Astrocyte of the cerebellum (primary cell): ENCODE data around the gene DRGX.

Source experiments
- DNase-seq: peaks from one replicate; pipeline ENCODE4 v3.0.0-alpha.2; 2011; ENCODE audit warnings: low read depth
- H3K4me3 ChIP-seq: 2 replicates; pipeline ENCODE4 v1.5.1; 2011; ENCODE audit warnings: mild to moderate bottlenecking, low read depth, low read length, moderate library complexity
- in situ Hi-C: cut with HindIII; loops from 2 replicates; pipeline ENCODE4 v1.10.0; 2017; ENCODE audit warnings: low sequenced_read_pairs
- TF ChIP-seq, protein P1 (sequence below): IDR thresholded peaks from 2 replicates; pipeline ENCODE4 v1.5.1; 2012; ENCODE audit warnings: low read length, low read depth, moderate library complexity, mild to moderate bottlenecking; ENCODE audit errors: missing control alignments

DRGX gene

DNA sequence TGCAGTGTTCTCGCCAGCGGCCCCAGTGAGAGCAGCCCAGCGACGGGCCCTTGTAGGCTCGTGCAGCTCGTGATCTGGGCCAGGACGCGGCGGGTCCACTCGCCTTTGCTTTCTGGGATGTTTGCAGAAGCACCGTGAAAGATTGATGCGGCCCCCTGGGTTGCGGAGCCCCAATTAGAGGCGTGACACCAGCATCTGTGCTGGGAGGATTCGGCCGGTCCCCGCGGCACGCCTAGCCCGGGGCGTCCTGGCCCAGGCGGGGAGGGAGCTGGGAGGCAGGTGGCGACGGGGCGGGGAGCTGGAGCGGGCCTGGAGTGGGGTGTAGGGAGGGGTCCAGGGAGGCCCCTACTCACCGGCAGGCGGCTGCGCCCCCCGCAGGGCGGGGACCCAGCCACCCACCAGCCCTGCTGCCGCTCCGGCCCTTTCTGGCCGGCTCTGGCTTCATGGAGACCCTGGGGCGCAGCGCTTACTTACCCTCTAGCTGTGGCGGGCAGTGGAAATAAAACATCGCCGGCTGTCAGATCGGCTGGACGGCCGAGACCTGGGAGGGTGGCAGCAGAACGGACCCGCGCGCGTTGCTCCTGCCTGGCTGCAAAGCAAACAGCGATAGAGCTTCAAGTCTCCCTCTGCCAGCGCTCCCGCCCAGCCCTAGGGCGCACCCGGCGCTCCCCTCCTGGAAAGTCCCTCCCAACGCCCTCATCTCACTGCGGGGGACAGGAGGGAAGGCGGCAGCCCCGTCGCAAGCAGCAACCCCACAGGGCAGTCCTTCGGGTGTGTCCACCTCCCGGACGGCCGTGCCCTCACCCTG lies 752 bp downstream of the DRGX start:
- in situ Hi-C loops: no loop called here
- TF ChIP-seq, protein P1, sequence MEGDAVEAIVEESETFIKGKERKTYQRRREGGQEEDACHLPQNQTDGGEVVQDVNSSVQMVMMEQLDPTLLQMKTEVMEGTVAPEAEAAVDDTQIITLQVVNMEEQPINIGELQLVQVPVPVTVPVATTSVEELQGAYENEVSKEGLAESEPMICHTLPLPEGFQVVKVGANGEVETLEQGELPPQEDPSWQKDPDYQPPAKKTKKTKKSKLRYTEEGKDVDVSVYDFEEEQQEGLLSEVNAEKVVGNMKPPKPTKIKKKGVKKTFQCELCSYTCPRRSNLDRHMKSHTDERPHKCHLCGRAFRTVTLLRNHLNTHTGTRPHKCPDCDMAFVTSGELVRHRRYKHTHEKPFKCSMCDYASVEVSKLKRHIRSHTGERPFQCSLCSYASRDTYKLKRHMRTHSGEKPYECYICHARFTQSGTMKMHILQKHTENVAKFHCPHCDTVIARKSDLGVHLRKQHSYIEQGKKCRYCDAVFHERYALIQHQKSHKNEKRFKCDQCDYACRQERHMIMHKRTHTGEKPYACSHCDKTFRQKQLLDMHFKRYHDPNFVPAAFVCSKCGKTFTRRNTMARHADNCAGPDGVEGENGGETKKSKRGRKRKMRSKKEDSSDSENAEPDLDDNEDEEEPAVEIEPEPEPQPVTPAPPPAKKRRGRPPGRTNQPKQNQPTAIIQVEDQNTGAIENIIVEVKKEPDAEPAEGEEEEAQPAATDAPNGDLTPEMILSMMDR: no peak
- H3K4me3 ChIP-seq: no peak overlapping the region
- DNase-seq: no peak

DNA sequence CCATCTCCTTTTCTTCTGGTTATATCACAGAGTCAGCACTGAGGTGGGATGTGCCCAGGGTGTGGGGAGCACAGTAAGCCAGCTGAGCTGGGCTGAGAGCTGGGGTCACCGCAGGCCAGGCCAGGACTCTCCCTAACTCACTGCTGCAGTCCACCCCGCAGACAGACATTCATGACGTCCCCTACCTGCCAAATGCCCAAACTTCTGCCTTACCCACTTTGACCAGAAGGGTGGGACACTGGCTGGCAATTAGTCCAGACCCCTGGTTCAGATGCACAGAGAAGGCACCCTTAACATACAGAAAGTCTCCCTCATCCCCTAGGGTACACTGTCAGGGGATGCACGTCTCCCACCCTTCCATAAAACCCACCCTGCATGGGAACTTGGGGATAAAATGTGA lies 2.1 kb downstream of the DRGX start:
- TF ChIP-seq, protein P1: no peak
- in situ Hi-C loops: no loop called here
- DNase-seq: no peak
- H3K4me3 ChIP-seq: no peak overlapping the region

DNA sequence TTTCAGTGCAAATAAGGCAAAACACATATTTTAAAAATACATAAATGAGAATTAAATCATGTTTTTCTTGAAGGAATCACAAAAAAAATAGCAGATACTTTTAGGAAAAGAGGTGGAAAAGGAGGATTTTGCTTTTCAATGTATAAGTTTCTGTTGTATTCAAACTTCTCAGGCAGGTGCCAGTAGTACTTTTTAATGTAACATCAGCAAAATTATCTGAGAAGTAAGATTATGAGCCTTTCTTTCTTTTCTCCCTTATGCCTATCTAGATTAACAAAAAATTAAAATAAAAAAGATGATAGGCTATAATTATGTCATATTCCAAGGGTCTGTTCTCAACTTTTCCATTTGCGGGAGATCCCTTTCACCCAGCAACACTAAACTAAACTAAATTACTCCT lies 2.6 kb downstream of the DRGX start:
- no peak for DNase-seq
- TF ChIP-seq, protein P1: no peak
- H3K4me3 ChIP-seq: no peak overlapping the region
- in situ Hi-C loops: no loop called here

DNA sequence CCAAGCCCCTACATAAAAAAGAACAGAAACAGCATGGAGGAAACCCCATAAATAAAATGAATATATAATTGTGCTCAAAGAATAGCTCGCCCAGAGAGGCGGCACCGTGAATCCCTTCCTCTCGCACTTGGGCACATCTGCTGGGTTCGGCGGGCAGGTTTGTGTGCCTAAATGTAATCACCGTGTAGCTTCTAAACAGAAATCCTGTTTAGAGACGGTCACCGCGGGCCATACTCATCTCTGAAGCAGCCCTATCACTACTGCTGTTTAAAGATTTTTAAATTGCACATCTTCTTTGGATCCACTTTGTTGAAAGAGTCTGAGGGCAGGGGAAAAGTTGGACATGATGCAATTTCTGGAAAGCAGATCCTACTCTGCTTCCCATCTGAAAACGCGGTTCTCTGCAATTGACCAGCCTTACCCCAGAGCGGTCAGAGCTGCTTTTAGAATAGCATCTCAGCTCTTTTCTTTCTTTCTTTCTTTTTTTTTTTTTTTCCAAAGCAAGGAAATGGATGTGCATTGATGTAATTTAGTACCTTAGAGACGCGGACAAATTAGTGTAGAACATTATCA lies 6.4 kb downstream of the DRGX start:
- TF ChIP-seq, protein P1: no peak
- in situ Hi-C loops: no loop called here
- no peak for DNase-seq
- H3K4me3 ChIP-seq: no peak overlapping the region

DNA sequence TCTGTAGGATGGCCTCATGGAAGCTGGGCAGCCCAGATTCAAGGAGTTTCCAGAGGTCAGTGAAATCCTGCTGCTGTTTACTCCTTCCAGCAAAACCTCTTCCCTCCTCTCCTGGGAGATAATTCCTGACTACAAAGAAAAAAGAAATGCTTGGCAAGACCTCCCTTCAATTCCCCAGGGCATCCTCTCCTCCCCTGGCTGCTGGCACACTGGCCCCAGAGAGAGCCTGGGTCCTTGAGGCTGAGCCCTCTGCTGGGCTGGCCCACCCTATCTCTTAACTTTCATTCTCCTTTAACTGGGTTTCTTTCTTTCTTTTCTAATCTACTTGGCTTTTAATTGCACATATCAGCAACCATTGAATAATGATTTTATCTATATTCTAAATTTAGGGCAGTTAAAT lies 7.7 kb downstream of the DRGX start:
- in situ Hi-C loops: no loop called here
- TF ChIP-seq, protein P1: no peak
- DNase-seq: no peak
- H3K4me3 ChIP-seq: no peak overlapping the region

DNA sequence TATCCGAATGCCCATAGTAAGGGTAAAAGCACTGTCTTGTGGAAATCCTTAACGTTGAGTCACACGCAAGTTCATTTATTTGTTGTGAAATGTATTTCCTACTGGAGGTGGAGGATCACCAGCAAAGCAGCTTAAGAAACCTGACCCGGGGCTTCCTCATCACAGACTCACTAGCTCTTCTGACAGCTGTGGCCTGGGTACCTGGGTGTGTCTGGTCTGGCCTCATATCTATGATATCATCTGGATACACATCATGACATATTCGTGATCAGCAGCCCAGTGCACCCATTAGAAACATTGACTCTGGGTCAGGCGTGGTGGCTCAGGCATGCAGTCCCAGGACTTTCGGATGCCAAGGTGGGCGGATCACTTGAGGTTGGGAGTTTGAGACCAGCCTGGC lies 8.8 kb downstream of the DRGX start:
- in situ Hi-C loops: no loop called here
- DNase-seq: no peak
- H3K4me3 ChIP-seq: no peak overlapping the region
- TF ChIP-seq, protein P1: no peak
